Mesothelial cell of epicardium (in vitro differentiated cells): ENCODE data around the gene CC2D1A. TPM values are rescaled to one million over a fixed set of nuclear protein-coding genes. Genes with fewer than 3 reads are reported as not detected.

ENCODE experiments used
- DNase-seq, 2 experiments: peaks; one replicate each; pipeline ENCODE4 v3.0.0; 2021; ENCODE audit warnings: low spot score in 2 of 2; ENCODE audit not compliant: unreplicated experiment in 2 of 2
- H3K27ac Mint-ChIP-seq: 2 replicates; pipeline ENCODE4 v1.8.0; 2021; ENCODE audit warnings: mixed read lengths
- H3K27me3 Mint-ChIP-seq: 2 replicates; pipeline ENCODE4 v1.8.0; 2021; ENCODE audit warnings: low read depth, mixed read lengths
- H3K36me3 Mint-ChIP-seq: 2 replicates; pipeline ENCODE4 v1.8.0; 2021; ENCODE audit warnings: mixed read lengths
- H3K4me1 Mint-ChIP-seq: 2 replicates; pipeline ENCODE4 v1.8.0; 2021; ENCODE audit warnings: mixed read lengths
- H3K4me3 Mint-ChIP-seq: 2 replicates; pipeline ENCODE4 v1.8.0; 2021; ENCODE audit warnings: mild to moderate bottlenecking, moderate library complexity, mixed read lengths
- H3K9me3 Mint-ChIP-seq: 2 replicates; pipeline ENCODE4 v1.8.0; 2021; ENCODE audit warnings: mixed read lengths
- total RNA-seq: library from RNA; stranded (reverse); gene quantifications from 3 replicates; pipeline ENCODE4 v1.2.1, GENCODE V29; 2021
- TF ChIP-seq, protein P1 (sequence below): fragments of 200-600 bp; sonication (generic); IDR thresholded peaks from one replicate; pipeline ENCODE4 v1.5.0; 2021; ENCODE audit warnings: antibody characterized with exemption; ENCODE audit not compliant: unreplicated experiment

CC2D1A gene
- total RNA-seq, 1 donor from 2014 or later: 66.0 TPM

DNA sequence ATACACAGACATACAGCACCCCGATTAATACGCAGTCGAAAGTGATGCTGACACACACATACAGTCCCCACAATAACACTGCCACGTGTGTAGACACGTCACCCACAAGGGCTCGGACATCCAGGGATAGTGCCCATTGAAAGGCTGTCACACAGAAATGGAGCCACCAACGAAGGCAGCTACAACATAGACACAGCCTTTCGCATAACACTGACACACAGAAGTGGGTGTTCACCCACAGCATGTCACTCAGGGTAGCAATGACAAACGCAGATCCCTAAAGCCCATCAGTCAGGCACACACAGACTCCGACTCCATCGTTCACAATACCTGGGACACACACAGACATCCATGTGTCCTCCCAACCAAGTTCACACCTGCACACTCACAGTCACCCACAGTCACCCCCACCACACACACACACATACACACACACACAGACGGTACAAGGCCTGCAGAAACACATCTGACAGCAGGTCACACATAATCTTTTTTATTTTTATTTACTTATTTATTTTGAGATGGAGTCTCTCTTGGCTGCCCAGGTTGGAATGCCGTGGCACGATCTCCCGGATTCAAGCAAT is 39.4 kb upstream of the CC2D1A start:
- TF ChIP-seq, protein P1, sequence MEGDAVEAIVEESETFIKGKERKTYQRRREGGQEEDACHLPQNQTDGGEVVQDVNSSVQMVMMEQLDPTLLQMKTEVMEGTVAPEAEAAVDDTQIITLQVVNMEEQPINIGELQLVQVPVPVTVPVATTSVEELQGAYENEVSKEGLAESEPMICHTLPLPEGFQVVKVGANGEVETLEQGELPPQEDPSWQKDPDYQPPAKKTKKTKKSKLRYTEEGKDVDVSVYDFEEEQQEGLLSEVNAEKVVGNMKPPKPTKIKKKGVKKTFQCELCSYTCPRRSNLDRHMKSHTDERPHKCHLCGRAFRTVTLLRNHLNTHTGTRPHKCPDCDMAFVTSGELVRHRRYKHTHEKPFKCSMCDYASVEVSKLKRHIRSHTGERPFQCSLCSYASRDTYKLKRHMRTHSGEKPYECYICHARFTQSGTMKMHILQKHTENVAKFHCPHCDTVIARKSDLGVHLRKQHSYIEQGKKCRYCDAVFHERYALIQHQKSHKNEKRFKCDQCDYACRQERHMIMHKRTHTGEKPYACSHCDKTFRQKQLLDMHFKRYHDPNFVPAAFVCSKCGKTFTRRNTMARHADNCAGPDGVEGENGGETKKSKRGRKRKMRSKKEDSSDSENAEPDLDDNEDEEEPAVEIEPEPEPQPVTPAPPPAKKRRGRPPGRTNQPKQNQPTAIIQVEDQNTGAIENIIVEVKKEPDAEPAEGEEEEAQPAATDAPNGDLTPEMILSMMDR: no peak
- Mint-ChIP-seq H3K27ac (peak overlapping the region; percentile 87), H3K4me1 (peaks cover 34% of the 10 kb centered on the region), H3K4me3 (peak overlapping the region; percentile 78), H3K36me3 (no peaks in the 10 kb centered on the region), H3K9me3 (no peaks in the 10 kb centered on the region), H3K27me3 (peaks cover 1% of the 10 kb centered on the region)
- no peak for DNase-seq

DNA sequence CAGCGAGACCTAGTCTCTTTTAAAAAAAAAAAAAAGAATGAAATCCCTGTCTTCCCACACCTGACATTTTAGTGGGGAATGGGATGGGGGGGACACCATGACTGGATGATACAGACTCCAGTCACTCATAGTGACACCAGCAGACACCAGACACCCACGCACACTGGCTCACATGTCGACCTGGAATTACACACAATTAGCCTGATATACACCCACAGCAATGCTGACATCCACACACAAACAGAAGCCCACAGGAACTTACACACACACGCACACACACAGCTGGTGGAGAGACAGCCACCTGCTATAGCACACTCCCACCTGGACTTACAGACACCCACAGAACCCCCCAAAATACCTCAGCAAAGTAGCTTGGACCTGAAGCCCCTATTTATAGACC is 37.3 kb upstream of the CC2D1A start:
- DNase-seq: no peak
- Mint-ChIP-seq H3K4me3 (no peak overlapping the region), H3K9me3 (no peaks in the 10 kb centered on the region), H3K36me3 (no peaks in the 10 kb centered on the region), H3K4me1 (peaks cover 30% of the 10 kb centered on the region), H3K27me3 (peaks cover 1% of the 10 kb centered on the region), H3K27ac (no peak overlapping the region)
- TF ChIP-seq, protein P1: no peak

DNA sequence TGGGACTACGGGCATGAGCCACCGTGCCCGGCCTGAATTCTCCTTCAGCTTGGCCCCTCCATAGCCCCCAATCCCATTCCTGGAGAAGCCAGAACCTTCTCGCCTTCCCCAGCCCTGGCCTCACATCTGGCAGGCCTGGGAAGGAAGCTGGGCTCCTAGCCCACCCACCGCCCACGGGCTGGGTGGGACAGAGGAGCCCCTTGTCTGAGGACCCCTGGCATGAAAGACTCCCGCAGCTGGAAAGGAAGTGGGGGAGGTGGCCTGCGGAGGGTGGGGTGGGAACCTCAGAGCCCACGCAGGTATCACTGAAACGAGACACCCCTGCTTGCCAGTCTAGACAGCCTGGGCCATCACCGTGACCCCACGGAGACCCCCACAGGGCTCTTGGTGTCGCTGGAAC is 36.7 kb upstream of the CC2D1A start:
- Mint-ChIP-seq H3K27me3 (peaks cover 1% of the 10 kb centered on the region), H3K4me1 (peaks cover 28% of the 10 kb centered on the region), H3K36me3 (peaks cover 1% of the 10 kb centered on the region), H3K9me3 (no peaks in the 10 kb centered on the region), H3K27ac (no peak overlapping the region), H3K4me3 (no peak overlapping the region)
- DNase-seq: no peak
- TF ChIP-seq, protein P1: no peak

DNA sequence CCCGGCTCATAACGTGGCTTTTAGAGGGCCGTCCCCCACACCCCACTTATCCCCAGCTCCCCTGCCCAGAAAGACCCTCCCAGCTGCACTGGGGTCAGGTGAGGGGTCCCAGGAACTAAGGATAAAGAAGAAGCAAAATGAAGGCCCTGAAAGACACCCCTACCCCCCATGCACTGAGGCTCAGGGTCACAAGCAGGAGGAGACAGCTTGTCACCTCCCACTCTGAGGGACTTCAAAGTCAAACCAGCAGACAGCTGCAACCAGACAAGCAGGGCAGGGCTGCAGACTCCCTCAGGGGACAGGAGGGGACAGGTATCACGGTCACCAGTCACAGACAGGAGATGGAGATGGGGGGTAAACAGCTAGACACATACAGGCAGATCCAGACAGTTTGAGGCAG is 35.1 kb upstream of the CC2D1A start:
- no peak for DNase-seq
- no peaks in the 10 kb centered on the region for H3K9me3 Mint-ChIP-seq
- peaks cover 25% of the 10 kb centered on the region for H3K4me1 Mint-ChIP-seq
- TF ChIP-seq, protein P1: no peak
- peaks cover 1% of the 10 kb centered on the region for H3K27me3 Mint-ChIP-seq
- no peak overlapping the region for H3K27ac Mint-ChIP-seq
- no peak overlapping the region for H3K4me3 Mint-ChIP-seq
- H3K36me3 Mint-ChIP-seq: peaks cover 3% of the 10 kb centered on the region

DNA sequence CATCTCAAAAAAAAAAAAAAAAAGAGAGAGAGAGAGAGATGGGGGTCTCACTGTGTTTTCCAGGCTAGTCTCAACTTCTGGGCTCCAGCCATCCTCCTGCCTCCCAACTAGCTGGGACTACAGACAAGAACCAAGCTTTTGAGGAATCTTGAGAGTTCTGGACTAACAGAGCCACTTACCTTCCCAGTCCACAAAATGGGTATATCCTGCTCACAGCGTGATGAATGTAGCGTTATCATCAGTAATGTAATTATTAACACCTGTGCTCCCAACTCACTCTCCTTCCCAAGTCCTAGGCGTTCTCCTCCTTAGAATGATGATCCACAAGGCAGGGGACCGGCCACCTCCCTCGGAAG is 33.7 kb upstream of the CC2D1A start:
- peaks cover 3% of the 10 kb centered on the region for H3K36me3 Mint-ChIP-seq
- no peaks in the 10 kb centered on the region for H3K27me3 Mint-ChIP-seq
- H3K4me1 Mint-ChIP-seq: peaks cover 19% of the 10 kb centered on the region
- H3K4me3 Mint-ChIP-seq: peak overlapping the region; percentile 73
- no peaks in the 10 kb centered on the region for H3K9me3 Mint-ChIP-seq
- peak overlapping the region; percentile 21 for H3K27ac Mint-ChIP-seq
- DNase-seq: no peak
- TF ChIP-seq, protein P1: no peak
